PC-9 (cell line): Measurements from ENCODE around the gene TRIM26.

ENCODE experiments used
- EZH2 ChIP-seq: fragments of 200-600 bp; sonication (generic); IDR thresholded peaks from 2 replicates; pipeline ENCODE4 v1.8.0; 2017; ENCODE audit warnings: antibody characterized with exemption, low read depth
- TF ChIP-seq, protein P1 (sequence below): fragments of 200-600 bp; sonication (generic); conservative IDR thresholded peaks from 2 replicates; pipeline ENCODE4 v1.6.1; 2017; ENCODE audit warnings: mixed run types, antibody characterized with exemption, mild to moderate bottlenecking, moderate library complexity

DNA sequence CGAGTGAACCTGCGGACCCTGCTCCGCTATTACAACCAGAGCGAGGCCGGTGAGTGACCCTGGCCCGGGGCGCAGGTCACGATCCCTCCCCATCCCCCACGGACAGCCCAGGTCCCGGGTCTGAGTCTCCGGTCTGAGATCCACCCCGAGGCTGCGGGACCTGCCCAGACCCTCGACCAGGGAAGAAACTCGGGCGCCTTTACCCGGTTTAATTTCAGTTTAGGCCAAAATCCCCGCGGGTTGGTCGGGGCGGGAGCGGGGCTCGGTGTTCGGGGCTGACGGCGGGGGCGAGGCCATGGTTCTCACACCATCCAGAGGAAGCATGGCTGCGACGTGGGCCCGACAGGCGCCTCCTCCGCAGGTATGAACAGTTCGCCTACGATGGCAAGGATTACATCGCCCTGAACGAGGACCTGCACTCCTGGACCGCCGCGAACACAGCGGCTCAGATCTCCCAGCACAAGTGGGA is 46.9 kb upstream of the TRIM26 start:
- TF ChIP-seq, protein P1, sequence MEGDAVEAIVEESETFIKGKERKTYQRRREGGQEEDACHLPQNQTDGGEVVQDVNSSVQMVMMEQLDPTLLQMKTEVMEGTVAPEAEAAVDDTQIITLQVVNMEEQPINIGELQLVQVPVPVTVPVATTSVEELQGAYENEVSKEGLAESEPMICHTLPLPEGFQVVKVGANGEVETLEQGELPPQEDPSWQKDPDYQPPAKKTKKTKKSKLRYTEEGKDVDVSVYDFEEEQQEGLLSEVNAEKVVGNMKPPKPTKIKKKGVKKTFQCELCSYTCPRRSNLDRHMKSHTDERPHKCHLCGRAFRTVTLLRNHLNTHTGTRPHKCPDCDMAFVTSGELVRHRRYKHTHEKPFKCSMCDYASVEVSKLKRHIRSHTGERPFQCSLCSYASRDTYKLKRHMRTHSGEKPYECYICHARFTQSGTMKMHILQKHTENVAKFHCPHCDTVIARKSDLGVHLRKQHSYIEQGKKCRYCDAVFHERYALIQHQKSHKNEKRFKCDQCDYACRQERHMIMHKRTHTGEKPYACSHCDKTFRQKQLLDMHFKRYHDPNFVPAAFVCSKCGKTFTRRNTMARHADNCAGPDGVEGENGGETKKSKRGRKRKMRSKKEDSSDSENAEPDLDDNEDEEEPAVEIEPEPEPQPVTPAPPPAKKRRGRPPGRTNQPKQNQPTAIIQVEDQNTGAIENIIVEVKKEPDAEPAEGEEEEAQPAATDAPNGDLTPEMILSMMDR = no peak
- no peak for TF ChIP-seq EZH2
